HFFc6 (cell line): ENCODE measurements around the gene SIVA1. TPM values are rescaled to one million over a fixed set of nuclear protein-coding genes. Genes with fewer than 3 reads are reported as not detected.
A peak's percentile ranks its signal among the peaks of the same experiment; 100 is the strongest.
"Not testable (repeated sequence)": the region's sequence is repeated elsewhere in the genome, so short reads cannot be mapped to it uniquely, and the experiment has no call there.

ENCODE experiments used
- DNase-seq: peaks from one replicate; pipeline ENCODE4 v3.0.0-alpha.2; 2018
- H3K27ac Mint-ChIP-seq: 2 replicates; pipeline ENCODE4 v1.8.0; 2020; ENCODE audit warnings: mild to moderate bottlenecking, mixed read lengths
- H3K27me3 Mint-ChIP-seq: 2 replicates; pipeline ENCODE4 v1.8.0; 2021; ENCODE audit warnings: mild to moderate bottlenecking, moderate library complexity, mixed read lengths; ENCODE audit not compliant: insufficient read depth
- H3K36me3 Mint-ChIP-seq: 2 replicates; pipeline ENCODE4 v1.8.0; 2021; ENCODE audit warnings: low read depth, mixed read lengths
- H3K4me1 Mint-ChIP-seq: 2 replicates; pipeline ENCODE4 v1.8.0; 2020; ENCODE audit warnings: low read depth, mixed read lengths
- H3K4me3 Mint-ChIP-seq: 2 replicates; pipeline ENCODE4 v1.8.0; 2020; ENCODE audit warnings: mild to moderate bottlenecking, moderate library complexity, mixed read lengths
- H3K9me3 Mint-ChIP-seq: 2 replicates; pipeline ENCODE4 v1.8.0; 2020; ENCODE audit warnings: mild to moderate bottlenecking, mixed read lengths
- total RNA-seq, 6 experiments: library from RNA; stranded (reverse); fragmentation: NEBNext Ultra II Directional; extraction: Animal tissue kit (Norgen Biotek cat#: 25700); gene quantifications; 2 replicates in 1 of 6; 3 replicates in 5 of 6; pipeline ENCODE4 v1.2.3, GENCODE V29; 2021
- TF ChIP-seq, protein P1 (sequence below): fragments of 200-600 bp; sonication (generic); IDR thresholded peaks from 2 replicates; pipeline ENCODE4 v1.5.0; 2021; ENCODE audit warnings: antibody characterized with exemption, mild to moderate bottlenecking

Gene SIVA1
- total RNA-seq, 6 experiments from 2014 or later = 78.3 to 95.8 (median 82.5) TPM

DNA sequence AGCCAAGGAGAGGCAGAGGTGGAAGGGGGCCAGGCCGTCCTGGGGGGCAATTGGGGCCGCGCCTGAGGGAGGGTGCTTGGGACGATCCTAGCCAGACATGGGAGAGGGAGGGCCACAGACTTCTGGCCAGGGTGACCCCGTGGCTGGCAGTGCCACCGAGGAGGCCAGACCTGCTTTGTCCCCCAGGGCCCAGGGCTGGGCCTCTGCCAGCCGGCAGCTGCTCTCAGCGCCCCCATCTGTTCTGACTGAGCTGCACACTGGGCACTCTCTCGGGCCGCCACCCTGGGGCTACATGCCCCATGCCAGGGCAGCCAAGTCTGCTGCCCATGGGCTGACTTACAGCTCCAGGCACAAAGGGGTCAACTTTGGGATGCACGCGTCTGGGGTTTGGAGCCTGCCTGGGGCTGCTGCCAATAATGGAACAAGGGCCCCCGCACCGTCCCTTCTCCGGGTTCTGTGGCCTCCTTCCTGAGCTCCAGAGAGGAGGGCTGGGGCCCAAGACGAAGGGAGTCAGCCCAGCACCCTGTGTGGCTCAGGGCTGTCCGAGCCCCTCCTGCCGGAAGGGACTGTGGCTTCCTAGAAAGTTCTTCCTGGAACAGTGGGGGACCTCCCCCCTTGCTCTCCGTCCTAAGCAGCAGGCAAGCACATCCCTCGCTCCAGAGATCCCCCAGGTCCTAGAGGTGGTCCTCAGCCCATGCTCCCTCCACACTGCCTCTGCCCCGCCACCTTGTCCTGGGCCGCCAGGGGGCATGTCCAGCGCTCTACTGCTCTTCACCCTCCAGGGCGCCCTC lies 27.8 kb upstream of the SIVA1 start:
- H3K36me3 Mint-ChIP-seq = no peaks in the 10 kb centered on the region; the same call in 1 of the 2 replicates
- DNase-seq = peak; percentile 21
- H3K4me1 Mint-ChIP-seq = peaks cover 13% of the 10 kb centered on the region
- peak overlapping the region; percentile 57 for H3K4me3 Mint-ChIP-seq
- peaks cover 26% of the 10 kb centered on the region for H3K27me3 Mint-ChIP-seq
- H3K9me3 Mint-ChIP-seq = peaks cover 7% of the 10 kb centered on the region
- H3K27ac Mint-ChIP-seq = no peak overlapping the region
- TF ChIP-seq, protein P1, sequence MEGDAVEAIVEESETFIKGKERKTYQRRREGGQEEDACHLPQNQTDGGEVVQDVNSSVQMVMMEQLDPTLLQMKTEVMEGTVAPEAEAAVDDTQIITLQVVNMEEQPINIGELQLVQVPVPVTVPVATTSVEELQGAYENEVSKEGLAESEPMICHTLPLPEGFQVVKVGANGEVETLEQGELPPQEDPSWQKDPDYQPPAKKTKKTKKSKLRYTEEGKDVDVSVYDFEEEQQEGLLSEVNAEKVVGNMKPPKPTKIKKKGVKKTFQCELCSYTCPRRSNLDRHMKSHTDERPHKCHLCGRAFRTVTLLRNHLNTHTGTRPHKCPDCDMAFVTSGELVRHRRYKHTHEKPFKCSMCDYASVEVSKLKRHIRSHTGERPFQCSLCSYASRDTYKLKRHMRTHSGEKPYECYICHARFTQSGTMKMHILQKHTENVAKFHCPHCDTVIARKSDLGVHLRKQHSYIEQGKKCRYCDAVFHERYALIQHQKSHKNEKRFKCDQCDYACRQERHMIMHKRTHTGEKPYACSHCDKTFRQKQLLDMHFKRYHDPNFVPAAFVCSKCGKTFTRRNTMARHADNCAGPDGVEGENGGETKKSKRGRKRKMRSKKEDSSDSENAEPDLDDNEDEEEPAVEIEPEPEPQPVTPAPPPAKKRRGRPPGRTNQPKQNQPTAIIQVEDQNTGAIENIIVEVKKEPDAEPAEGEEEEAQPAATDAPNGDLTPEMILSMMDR = peak; percentile 56; the same call in 1 of the 2 replicates

DNA sequence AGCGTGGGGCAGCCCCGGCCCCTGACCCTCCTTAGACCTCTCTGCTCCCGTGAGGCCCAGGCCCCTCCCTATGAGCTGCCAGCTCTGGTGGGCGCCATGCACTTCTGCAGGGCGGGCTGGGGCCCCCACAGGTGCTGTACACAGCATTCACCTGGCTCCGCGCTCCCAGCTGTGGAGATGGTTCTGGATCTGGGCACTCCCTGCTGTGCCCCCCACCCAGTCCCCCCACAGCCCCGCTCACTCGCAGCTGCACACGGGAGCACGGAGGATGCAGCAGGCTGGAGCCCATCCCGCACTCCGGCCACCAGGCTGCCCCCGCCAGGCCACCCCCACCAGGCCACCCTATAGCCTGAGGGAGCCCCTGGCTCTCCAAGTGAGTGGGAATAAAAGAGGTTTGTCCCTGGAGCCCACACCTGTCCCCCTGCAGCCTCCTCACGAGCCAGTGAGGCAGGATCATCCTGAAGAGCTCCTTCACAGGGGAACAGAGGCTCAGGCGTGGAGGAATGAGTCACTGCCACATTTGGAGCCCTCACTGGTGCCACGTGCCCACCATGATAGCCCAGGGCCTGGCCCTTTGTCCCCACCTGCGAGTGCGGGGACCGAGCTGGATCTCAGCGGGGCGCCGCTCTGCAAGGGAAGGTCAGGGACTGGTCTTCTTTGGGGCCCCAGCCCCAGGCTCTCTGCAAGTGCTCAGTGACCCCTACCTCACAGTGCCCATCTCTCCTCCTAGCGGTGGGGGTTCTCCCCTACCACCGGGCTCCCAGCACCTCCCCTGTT lies 27.0 kb upstream of the SIVA1 start:
- H3K4me1 Mint-ChIP-seq = peaks cover 13% of the 10 kb centered on the region
- no peak for DNase-seq
- TF ChIP-seq, protein P1 = no peak; the same call in 1 of the 2 replicates
- no peak overlapping the region for H3K27ac Mint-ChIP-seq
- H3K36me3 Mint-ChIP-seq = no peaks in the 10 kb centered on the region
- peaks cover 7% of the 10 kb centered on the region for H3K9me3 Mint-ChIP-seq
- H3K27me3 Mint-ChIP-seq = peaks cover 29% of the 10 kb centered on the region
- peak overlapping the region; percentile 57; the same call in 1 of the 2 replicates for H3K4me3 Mint-ChIP-seq

DNA sequence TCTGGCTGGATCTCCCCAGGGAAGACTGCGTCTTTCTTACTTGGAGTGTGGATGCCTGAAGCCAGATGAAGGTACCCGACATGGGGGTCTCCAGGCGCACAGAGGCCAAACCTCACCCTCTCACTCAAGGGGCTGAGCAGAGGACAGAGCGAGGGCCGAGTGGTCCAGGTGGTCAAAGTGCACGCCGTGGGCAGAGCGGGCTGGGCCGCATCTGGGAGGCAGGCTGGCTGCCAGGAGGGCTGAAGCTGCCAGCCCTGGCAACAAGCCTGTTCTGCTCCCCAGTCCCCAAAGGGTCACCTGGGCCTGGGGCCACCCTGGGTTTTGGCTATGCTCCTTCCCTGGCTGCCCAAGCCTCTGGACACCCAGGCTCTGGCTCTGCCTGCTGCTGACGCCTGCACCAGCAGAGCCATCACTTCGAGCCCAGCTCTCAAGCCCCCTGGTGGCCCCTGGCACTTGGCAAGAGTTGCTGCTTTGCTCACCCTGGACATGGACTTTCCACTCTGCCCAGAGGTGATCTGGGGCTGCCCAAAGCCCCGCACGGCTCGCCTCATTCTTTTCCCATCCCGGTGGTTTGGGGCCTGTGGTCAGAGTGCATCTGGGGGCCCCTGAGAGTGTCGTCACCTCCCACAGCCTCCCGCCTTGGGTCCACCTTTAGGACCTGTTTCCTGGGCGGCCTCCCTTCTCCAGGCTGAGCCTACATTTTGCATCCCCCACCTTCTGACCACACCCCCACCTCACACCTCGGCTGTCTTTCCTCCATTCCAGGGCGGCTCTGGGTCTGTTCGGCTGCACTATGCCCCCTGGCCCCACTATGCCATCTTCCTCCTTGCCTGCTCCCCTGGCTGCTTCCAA lies 26.1 kb upstream of the SIVA1 start:
- TF ChIP-seq, protein P1 = peak; percentile 42
- H3K4me1 Mint-ChIP-seq = peaks cover 9% of the 10 kb centered on the region
- no peak overlapping the region; the same call in 1 of the 2 replicates for H3K4me3 Mint-ChIP-seq
- no peak overlapping the region for H3K27ac Mint-ChIP-seq
- peaks cover 7% of the 10 kb centered on the region for H3K9me3 Mint-ChIP-seq
- H3K36me3 Mint-ChIP-seq = no peaks in the 10 kb centered on the region
- H3K27me3 Mint-ChIP-seq = peaks cover 29% of the 10 kb centered on the region
- DNase-seq = no peak

DNA sequence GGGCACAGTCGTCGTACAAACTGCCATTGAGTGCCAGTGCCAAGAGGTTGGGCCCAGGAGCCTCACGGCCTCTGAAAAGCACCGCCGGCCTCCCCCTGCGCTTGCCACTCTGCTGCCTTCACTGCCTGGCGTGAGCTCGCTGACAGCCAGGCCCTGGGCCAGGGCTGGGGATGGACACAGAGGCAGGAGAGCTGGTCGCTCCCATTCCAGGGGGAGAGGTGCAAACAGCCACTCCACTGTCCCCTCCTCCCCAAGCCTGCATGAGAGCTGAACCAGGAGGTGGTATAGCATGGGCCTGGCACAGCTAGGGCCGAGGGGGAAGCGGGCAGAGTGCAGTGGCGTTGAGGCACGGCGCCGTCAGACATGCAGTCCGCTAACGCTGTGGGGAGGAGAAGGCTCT lies 24.3 kb upstream of the SIVA1 start:
- H3K27ac Mint-ChIP-seq = no peak overlapping the region; the same call in 1 of the 2 replicates
- H3K9me3 Mint-ChIP-seq = peaks cover 7% of the 10 kb centered on the region
- H3K36me3 Mint-ChIP-seq = no peaks in the 10 kb centered on the region
- H3K27me3 Mint-ChIP-seq = peaks cover 32% of the 10 kb centered on the region
- TF ChIP-seq, protein P1 = no peak
- DNase-seq = no peak
- H3K4me1 Mint-ChIP-seq = no peaks in the 10 kb centered on the region
- H3K4me3 Mint-ChIP-seq = no peak overlapping the region

DNA sequence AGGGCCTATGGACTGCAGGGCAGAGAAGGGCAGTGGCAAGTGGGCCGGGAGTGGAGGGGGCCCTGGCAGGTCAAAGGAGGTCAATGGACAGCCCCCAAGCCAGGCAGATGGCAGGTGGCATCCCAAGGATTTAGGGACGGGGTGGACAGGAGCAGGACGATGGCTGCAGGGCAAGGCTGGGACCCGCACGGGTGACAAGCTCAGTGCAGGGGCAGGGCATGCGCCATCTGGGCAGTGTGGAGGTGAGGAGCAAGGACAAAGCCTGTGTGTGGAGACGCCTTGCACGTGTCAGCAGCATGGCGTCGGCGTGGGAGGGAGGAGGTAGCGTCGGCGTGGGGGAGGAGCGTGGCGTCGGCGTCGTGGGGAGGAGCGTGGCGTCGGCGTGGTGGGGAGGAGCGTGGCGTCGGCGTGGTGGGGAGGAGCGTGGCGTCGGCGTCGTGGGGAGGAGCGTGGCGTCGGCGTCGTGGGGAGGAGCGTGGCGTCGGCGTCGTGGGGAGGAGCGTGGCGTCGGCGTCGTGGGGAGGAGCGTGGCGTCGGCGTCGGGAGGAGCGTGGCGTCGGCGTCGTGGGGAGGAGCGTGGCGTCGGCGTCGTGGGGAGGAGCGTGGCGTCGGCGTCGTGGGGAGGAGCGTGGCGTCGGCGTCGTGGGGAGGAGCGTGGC lies 23.6 kb upstream of the SIVA1 start:
- peak overlapping the region; percentile 29; the same call in 1 of the 2 replicates for H3K27ac Mint-ChIP-seq
- not testable (repeated sequence) for H3K36me3 Mint-ChIP-seq, H3K4me1 Mint-ChIP-seq, H3K9me3 Mint-ChIP-seq, DNase-seq
- peak overlapping the region; percentile 64; the same call in 1 of the 2 replicates for H3K4me3 Mint-ChIP-seq
- H3K27me3 Mint-ChIP-seq = peaks cover 32% of the 10 kb centered on the region
